Measurements from ENCODE around the gene TAF8.

TAF8 gene

DNA sequence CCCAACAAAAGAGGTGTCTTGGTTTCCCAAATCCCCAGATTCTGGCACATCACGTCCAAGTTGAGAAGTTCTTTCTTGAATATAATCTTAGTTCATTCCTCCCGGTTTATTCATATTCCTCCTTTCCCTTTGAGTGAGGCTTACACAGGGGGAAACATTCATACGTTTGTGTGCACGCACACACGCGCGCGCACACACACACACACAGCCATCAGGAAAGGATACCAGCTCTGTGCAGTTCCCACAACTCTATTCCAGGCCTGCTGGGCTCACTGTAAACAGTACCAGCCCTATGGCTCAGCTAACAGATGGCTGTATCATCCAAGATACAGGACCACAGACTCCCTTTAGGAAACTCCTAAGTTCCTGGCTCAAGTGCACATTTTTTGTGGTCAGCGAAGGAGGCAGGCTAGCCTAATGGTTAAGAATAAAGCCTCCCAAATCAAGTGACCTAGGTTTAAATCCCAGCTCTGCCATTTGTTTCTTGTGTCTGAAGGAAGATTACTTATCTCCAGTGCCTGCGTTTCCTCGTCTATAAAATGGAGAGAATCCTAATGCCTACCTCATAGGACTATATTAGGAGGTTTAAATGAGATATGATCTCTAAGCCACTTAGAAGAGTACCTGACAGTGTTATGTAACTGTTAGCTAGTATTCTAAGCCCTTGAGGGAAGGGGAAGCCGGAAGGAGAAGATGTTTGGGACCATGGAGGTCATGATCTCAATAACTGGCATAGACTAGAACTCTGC lies 3.7 kb upstream of the TAF8 start:
- TF ChIP-seq, protein P1, sequence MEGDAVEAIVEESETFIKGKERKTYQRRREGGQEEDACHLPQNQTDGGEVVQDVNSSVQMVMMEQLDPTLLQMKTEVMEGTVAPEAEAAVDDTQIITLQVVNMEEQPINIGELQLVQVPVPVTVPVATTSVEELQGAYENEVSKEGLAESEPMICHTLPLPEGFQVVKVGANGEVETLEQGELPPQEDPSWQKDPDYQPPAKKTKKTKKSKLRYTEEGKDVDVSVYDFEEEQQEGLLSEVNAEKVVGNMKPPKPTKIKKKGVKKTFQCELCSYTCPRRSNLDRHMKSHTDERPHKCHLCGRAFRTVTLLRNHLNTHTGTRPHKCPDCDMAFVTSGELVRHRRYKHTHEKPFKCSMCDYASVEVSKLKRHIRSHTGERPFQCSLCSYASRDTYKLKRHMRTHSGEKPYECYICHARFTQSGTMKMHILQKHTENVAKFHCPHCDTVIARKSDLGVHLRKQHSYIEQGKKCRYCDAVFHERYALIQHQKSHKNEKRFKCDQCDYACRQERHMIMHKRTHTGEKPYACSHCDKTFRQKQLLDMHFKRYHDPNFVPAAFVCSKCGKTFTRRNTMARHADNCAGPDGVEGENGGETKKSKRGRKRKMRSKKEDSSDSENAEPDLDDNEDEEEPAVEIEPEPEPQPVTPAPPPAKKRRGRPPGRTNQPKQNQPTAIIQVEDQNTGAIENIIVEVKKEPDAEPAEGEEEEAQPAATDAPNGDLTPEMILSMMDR (IDR thresholded peaks at IDR 0.05) = no peak

DNA sequence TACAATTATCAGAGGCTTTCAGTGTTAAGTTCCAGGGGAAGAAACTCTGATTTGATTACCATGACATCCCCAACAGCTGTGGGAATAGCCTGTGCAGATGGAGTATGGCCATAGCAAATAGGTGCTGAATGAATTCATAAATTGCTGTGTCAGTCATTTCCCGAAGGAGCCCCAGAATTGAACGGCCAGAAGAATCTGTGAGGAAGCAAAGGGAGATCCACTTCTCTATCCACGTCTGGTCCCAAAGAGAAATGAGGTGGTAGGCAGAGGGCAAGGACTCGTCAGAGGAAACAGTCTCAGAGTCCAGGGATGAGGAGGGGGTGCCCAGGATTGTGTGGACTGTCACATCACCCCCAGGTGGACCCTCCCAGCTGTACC lies 3.1 kb upstream of the TAF8 start:
- TF ChIP-seq, protein P1 (IDR thresholded peaks at IDR 0.05) = no peak

- TF ChIP-seq, protein P1 (IDR thresholded peaks at IDR 0.05) = no peak
These were observed 2.4 kb upstream of the TAF8 start for GRCh38 chr6:42047790-42048405.

DNA sequence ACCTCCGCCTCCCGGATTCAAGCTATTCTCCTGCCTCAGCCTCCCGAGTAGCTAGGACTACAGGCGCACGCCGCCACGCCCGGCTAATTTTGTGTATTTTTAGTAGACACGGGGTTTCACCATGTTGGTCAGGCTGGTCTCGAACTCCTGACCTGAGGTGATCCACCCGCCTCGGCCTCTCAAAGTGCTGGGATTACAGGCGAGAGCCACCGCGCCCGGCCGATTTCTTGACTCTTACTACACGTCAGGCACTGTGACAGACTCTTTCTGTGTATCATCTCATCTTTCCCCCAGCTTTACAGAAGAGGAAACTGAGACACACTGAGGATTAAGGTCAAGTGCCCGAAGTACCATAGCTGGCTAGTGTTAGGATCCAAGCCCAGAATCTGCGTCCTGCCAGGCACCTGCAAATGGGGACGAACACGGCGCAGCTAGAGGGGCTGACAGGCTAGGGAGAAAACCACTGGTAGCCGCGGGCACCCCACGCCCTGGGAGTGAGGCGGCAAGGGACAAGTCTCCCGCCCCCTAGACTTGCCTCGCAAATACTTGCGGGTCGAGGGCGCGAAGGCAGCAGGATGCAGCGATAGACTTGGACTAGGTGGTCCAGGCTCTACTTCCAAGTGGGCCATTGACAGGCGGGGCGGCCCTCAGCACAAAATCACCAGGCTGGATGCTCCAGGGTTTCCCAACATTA lies 1.1 kb upstream of the TAF8 start:
- TF ChIP-seq, protein P1 (IDR thresholded peaks at IDR 0.05) = no peak

- TF ChIP-seq, protein P1 (IDR thresholded peaks at IDR 0.05) = no peak
These were observed 402 bp upstream of the TAF8 start for GRCh38 chr6:42049948-42050296.

GRCh38 chr6:42051268-42051653 lies 937 bp downstream of the TAF8 start:
- TF ChIP-seq, protein P1 (IDR thresholded peaks at IDR 0.05) = no peak

DNA sequence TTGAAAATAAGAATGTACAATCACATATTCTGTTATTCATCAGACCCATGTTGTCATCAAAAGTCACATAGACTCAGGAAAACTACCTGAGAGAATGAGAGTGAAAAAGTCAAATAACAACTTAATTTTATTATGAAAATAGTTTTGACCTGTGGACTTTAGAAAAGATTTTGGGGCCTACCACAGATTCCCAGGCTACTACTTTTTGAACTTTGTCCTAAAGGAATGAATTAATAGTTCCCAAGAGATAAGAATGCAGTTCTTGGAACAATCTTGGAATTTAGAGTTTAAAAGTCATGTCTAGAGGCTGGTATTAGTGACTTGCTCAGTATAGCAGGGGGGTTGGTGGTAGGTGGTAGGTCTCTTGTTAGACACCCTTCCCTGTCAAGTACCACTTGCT lies 3.3 kb downstream of the TAF8 start:
- TF ChIP-seq, protein P1 (IDR thresholded peaks at IDR 0.05) = no peak
